Caco-2 (cell line): ENCODE measurements around the gene PARD3B. TPM values are rescaled to one million over a fixed set of nuclear protein-coding genes. Genes with fewer than 3 reads are reported as not detected.

ENCODE experiments used
- BruUV-seq: library from RNA; stranded (reverse); fragments of 400-500 nt; replicated peaks from 2 replicates; lab custom pipeline; 2021; lab: Mats Ljungman, UMichigan
- CTCF ChIA-PET: fragments of 300-600 bp; sonication (Branson Sonifier 250); formaldehyde crosslinking; loops from one replicate; lab custom pipeline; 2022; ENCODE audit warnings: antibody characterized with exemption; lab: Charles Lee
- POLR2A ChIA-PET: fragments of 300-600 bp; sonication (Branson Sonifier 250); formaldehyde crosslinking; loops from one replicate; lab custom pipeline; 2022; ENCODE audit warnings: antibody characterized with exemption; lab: Charles Lee
- DNase-seq, 2 experiments: peaks; one replicate each; pipeline versions ENCODE4 v3.0.0 to v3.0.0-alpha.2; 2020 to 2022
- H3K27me3 ChIP-seq: replicated peaks from 2 replicates; pipeline ENCODE4 v1.6.0; 2011; ENCODE audit warnings: low read length; ENCODE audit not compliant: control insufficient read depth, insufficient read depth
- H3K36me3 ChIP-seq: 2 replicates; pipeline ENCODE4 v1.5.1; 2011; ENCODE audit warnings: low read length; ENCODE audit not compliant: control insufficient read depth, insufficient read depth
- H3K4me1 ChIP-seq: fragments of 250-450 bp; sonication (Bioruptor Pico); 2 replicates; pipeline ENCODE4 v1.5.1; 2020; ENCODE audit warnings: mild to moderate bottlenecking
- H3K4me3 ChIP-seq: 2 replicates; pipeline ENCODE4 v1.5.1; 2011; ENCODE audit warnings: low read depth, mild to moderate bottlenecking, control low read depth, low read length
- H3K9me3 ChIP-seq: fragments of 250-450 bp; sonication (Bioruptor Pico); 2 replicates; pipeline ENCODE4 v1.5.1; 2020; ENCODE audit warnings: mild to moderate bottlenecking, moderate library complexity
- H3K27ac Mint-ChIP-seq: one replicate; pipeline ENCODE4 v1.8.0; 2022; ENCODE audit warnings: mixed read lengths; ENCODE audit not compliant: unreplicated experiment
- H3K27me3 Mint-ChIP-seq: one replicate; pipeline ENCODE4 v1.8.0; 2022; ENCODE audit warnings: mixed read lengths; ENCODE audit not compliant: insufficient read depth, unreplicated experiment
- H3K36me3 Mint-ChIP-seq: one replicate; pipeline ENCODE4 v1.8.0; 2022; ENCODE audit warnings: mild to moderate bottlenecking, mixed read lengths; ENCODE audit not compliant: insufficient read depth, unreplicated experiment
- H3K4me1 Mint-ChIP-seq: one replicate; pipeline ENCODE4 v1.8.0; 2022; ENCODE audit warnings: low read depth, mixed read lengths; ENCODE audit not compliant: unreplicated experiment
- H3K4me3 Mint-ChIP-seq: one replicate; pipeline ENCODE4 v1.8.0; 2022; ENCODE audit warnings: mild to moderate bottlenecking, moderate library complexity, mixed read lengths; ENCODE audit not compliant: unreplicated experiment
- H3K9me3 Mint-ChIP-seq: one replicate; pipeline ENCODE4 v1.8.0; 2022; ENCODE audit warnings: mixed read lengths; ENCODE audit not compliant: unreplicated experiment
- intact Hi-C: fragments of 100-400 bp; cut with micrococcal nuclease; formaldehyde crosslinking; loops from one replicate; pipeline ENCODE4 v1.10.0; 2022; ENCODE audit not compliant: unreplicated experiment
- total RNA-seq: library from RNA; stranded (reverse); gene quantifications from 2 replicates; pipeline ENCODE4 v1.2.3, GENCODE V29; 2022
- TF ChIP-seq, protein P1 (sequence below), 2 experiments: fragments of 200-600 bp in 1 of 2; IDR thresholded peaks; 1 replicate in 1 of 2; 2 replicates in 1 of 2; pipeline versions ENCODE4 v1.5.1 to v1.8.0; 2011 to 2022; ENCODE audit warnings: antibody characterized with exemption in 1 of 2, control low read depth in 1 of 2, inconsistent platforms in 1 of 2, low read depth in 1 of 2, low read length in 1 of 2, mild to moderate bottlenecking in 1 of 2, moderate library complexity in 1 of 2; ENCODE audit not compliant: insufficient read depth in 1 of 2, severe bottlenecking in 1 of 2, unreplicated experiment in 1 of 2

Gene PARD3B
- total RNA-seq, 1 experiment from 2014 or later: 68.9 TPM

DNA sequence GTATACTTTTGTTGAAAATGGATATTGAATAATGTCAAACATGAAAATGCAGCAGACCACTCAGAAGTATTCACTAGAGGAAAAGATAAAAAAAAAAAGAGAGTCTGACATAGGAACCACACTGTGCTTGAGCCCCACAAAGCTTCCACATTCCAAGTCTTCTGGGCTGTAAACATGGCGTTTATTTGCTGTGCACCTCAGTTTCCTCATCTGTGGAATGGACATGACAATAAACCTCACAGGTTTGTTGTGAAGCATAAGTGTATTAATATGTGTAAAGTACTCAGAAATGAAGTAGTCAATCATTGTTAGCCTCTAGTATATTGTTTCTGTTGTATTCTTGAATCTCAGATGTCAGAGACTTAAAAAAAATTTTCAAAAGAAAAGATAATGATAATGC, 611.2 kb downstream of the PARD3B start:
- H3K4me1 ChIP-seq: no peaks in the 10 kb centered on the region
- Mint-ChIP-seq H3K27ac (no peak overlapping the region), H3K4me1 (no peaks in the 10 kb centered on the region), H3K27me3 (no peaks in the 10 kb centered on the region), H3K36me3 (peaks cover 40% of the 10 kb centered on the region), H3K9me3 (no peaks in the 10 kb centered on the region), H3K4me3 (no peak overlapping the region)
- no TSS peak for BruUV-seq
- no peak overlapping the region for H3K4me3 ChIP-seq
- ChIA-PET POLR2A (no interaction called here), CTCF (no interaction called here)
- H3K27me3 ChIP-seq: no peaks in the 10 kb centered on the region
- no peaks in the 10 kb centered on the region for H3K36me3 ChIP-seq
- TF ChIP-seq, protein P1, sequence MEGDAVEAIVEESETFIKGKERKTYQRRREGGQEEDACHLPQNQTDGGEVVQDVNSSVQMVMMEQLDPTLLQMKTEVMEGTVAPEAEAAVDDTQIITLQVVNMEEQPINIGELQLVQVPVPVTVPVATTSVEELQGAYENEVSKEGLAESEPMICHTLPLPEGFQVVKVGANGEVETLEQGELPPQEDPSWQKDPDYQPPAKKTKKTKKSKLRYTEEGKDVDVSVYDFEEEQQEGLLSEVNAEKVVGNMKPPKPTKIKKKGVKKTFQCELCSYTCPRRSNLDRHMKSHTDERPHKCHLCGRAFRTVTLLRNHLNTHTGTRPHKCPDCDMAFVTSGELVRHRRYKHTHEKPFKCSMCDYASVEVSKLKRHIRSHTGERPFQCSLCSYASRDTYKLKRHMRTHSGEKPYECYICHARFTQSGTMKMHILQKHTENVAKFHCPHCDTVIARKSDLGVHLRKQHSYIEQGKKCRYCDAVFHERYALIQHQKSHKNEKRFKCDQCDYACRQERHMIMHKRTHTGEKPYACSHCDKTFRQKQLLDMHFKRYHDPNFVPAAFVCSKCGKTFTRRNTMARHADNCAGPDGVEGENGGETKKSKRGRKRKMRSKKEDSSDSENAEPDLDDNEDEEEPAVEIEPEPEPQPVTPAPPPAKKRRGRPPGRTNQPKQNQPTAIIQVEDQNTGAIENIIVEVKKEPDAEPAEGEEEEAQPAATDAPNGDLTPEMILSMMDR (IDR thresholded peaks at IDR 0.05; ENCODE audit: insufficient read depth in 1 of 2, low read depth in 1 of 2, low read length in 1 of 2, severe bottlenecking in 1 of 2, unreplicated experiment in 1 of 2): no peak
- DNase-seq: no peak
- H3K9me3 ChIP-seq: no peaks in the 10 kb centered on the region
- intact Hi-C loops: no loop called here

DNA sequence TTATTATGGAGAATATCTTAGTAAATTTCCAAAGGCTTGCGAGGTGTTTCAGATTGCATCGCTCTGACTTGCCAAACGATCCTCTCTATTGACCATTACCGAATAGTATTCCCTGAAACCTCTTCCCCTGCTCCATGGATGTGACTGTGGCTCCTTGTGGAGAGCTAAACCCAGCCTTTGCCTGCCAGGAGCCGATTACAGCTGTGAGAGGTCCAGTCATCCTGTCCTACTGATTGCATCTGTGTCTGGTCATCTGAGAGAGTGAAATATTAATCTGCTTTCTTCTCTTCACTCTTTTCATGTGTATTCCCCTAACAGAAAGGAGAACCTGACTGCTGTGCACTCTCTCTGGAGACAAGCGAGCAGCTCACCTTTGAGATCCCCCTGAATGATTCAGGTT, 613.1 kb downstream of the PARD3B start:
- Mint-ChIP-seq H3K27me3 (no peaks in the 10 kb centered on the region), H3K4me3 (no peak overlapping the region), H3K36me3 (peaks cover 33% of the 10 kb centered on the region), H3K4me1 (no peaks in the 10 kb centered on the region), H3K9me3 (no peaks in the 10 kb centered on the region), H3K27ac (no peak overlapping the region)
- H3K27me3 ChIP-seq: no peaks in the 10 kb centered on the region
- CTCF ChIA-PET: no interaction called here
- DNase-seq: no peak
- no peak overlapping the region for H3K4me3 ChIP-seq
- no peaks in the 10 kb centered on the region for H3K36me3 ChIP-seq
- H3K4me1 ChIP-seq: no peaks in the 10 kb centered on the region
- TF ChIP-seq, protein P1 (IDR thresholded peaks at IDR 0.05; ENCODE audit: insufficient read depth in 1 of 2, low read depth in 1 of 2, low read length in 1 of 2, severe bottlenecking in 1 of 2, unreplicated experiment in 1 of 2): no peak
- intact Hi-C loops: no loop called here
- POLR2A ChIA-PET: no interaction called here
- BruUV-seq: no TSS peak
- H3K9me3 ChIP-seq: no peaks in the 10 kb centered on the region

DNA sequence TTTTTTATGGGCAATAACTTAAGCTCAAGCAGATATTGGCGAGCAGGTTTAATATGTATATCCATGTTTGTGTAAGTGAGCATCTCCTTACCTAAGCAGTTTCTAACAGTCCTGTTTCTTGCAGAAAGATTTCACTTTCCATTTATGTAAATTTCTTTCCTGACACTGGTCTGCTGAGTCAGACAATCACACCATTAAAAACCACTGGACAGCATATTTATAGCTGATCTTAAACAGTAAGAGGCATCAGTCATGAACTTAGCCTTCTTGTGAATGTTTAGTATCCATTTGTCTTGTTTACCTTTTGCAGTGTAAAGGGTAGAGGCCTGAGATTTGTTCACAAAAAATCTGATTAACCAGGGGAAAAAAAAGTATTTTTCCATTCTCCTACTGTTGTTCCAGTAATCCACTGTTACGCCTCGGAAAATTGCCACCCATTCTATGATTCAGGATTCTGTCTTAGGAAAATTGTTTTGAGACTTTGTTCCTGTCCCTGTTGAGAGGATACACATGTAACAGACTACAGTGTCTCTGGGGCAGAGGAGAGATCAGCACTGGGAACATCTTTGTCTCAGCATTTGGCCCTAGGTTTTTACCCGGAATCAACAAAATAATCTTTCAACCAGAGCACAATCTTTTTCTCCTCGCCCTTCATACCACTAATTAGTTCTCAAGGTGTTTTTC, 616.0 kb downstream of the PARD3B start:
- Mint-ChIP-seq H3K9me3 (no peaks in the 10 kb centered on the region), H3K36me3 (peaks cover 19% of the 10 kb centered on the region), H3K27ac (no peak overlapping the region), H3K27me3 (no peaks in the 10 kb centered on the region), H3K4me3 (no peak overlapping the region), H3K4me1 (no peaks in the 10 kb centered on the region)
- no peaks in the 10 kb centered on the region for H3K9me3 ChIP-seq
- H3K4me1 ChIP-seq: no peaks in the 10 kb centered on the region
- ChIA-PET POLR2A (interaction anchor here (0.6 kb wide), 1 partner anchor 51 kb away, joined by 14 read pairs; no protein-coding TSS in a partner anchor), CTCF (no interaction called here)
- no peaks in the 10 kb centered on the region for H3K36me3 ChIP-seq
- DNase-seq: no peak
- TF ChIP-seq, protein P1 (IDR thresholded peaks at IDR 0.05; ENCODE audit: insufficient read depth in 1 of 2, low read depth in 1 of 2, low read length in 1 of 2, severe bottlenecking in 1 of 2, unreplicated experiment in 1 of 2): no peak
- no peaks in the 10 kb centered on the region for H3K27me3 ChIP-seq
- no TSS peak for BruUV-seq
- intact Hi-C loops: no loop called here
- no peak overlapping the region for H3K4me3 ChIP-seq
